Vagina (tissue), 2 donors: Measurements from ENCODE around the gene DNAAF9.

ENCODE experiments used
- CTCF ChIP-seq, 3 experiments: fragments of 450-650 bp in 2 of 3; fragments of 200-600 bp in 1 of 3; sonication (generic) in 1 of 3; IDR thresholded peaks; one replicate each; pipeline ENCODE4 v1.5.1; 2017 to 2019; ENCODE audit warnings: antibody characterized with exemption in 3 of 3, mild to moderate bottlenecking in 2 of 3, moderate library complexity in 2 of 3
- POLR2A ChIP-seq, 2 donors: fragments of 450-650 bp; IDR thresholded peaks; one replicate each; pipeline ENCODE4 v1.6.1; 2017; ENCODE audit warnings: antibody characterized with exemption in 2 of 2, mild to moderate bottlenecking in 2 of 2, moderate library complexity in 2 of 2

GRCh38 chr20:3436864-3437574 lies 29.6 kb upstream of the DNAAF9 start:
- no peak for TF ChIP-seq POLR2A (IDR thresholded peaks at IDR 0.05)
- TF ChIP-seq CTCF (IDR thresholded peaks at IDR 0.05) = no peak
